ENCODE measurements around the gene NUDT3. TPM values are rescaled to one million over a fixed set of nuclear protein-coding genes. Genes with fewer than 3 reads are reported as not detected.
A peak's percentile ranks its signal among the peaks of the same experiment; 100 is the strongest.

NUDT3 gene
- total RNA-seq, 1 experiment from 2014 or later = 48.4 TPM

- intact Hi-C loops (cut with micrococcal nuclease; ENCODE audit: unreplicated experiment) = no loop called here
- CTCF ChIA-PET = no interaction called here
- Mint-ChIP-seq H3K27me3 (ENCODE audit: unreplicated experiment) (no peaks in the 10 kb centered on the region), H3K4me1 (ENCODE audit: low read depth, unreplicated experiment) (peaks cover 53% of the 10 kb centered on the region), H3K4me3 (ENCODE audit: low read depth, unreplicated experiment) (no peak overlapping the region), H3K27ac (ENCODE audit: unreplicated experiment) (no peak overlapping the region), H3K36me3 (ENCODE audit: insufficient read depth, unreplicated experiment) (peaks cover 9% of the 10 kb centered on the region), H3K9me3 (ENCODE audit: low read depth, unreplicated experiment) (no peaks in the 10 kb centered on the region)
- no peak for DNase-seq
- BruUV-seq (replicated peaks) = no TSS peak
- TF ChIP-seq, protein P1, sequence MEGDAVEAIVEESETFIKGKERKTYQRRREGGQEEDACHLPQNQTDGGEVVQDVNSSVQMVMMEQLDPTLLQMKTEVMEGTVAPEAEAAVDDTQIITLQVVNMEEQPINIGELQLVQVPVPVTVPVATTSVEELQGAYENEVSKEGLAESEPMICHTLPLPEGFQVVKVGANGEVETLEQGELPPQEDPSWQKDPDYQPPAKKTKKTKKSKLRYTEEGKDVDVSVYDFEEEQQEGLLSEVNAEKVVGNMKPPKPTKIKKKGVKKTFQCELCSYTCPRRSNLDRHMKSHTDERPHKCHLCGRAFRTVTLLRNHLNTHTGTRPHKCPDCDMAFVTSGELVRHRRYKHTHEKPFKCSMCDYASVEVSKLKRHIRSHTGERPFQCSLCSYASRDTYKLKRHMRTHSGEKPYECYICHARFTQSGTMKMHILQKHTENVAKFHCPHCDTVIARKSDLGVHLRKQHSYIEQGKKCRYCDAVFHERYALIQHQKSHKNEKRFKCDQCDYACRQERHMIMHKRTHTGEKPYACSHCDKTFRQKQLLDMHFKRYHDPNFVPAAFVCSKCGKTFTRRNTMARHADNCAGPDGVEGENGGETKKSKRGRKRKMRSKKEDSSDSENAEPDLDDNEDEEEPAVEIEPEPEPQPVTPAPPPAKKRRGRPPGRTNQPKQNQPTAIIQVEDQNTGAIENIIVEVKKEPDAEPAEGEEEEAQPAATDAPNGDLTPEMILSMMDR (IDR thresholded peaks at IDR 0.05; ENCODE audit: unreplicated experiment) = no peak
These were observed 69.2 kb downstream of the NUDT3 start for GRCh38 chr6:34323300-34323699.

DNA sequence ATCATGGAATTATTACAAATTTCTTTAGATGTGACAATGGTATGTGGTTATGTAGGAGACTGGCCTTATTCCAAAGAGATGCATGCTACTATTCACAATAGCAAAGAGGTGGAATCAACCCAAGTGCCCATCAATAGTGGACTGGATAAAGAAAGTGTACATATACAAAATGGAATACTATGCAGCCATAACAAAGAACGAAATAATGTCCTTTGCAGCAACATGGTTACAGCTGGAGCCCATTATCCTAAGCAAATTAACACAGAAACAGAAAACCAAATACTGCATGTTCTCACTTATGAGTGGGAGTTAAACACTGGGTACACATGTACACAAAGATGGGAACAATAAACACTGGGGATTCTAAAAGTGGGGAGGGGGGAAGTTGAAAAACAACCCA is 69.7 kb downstream of the NUDT3 start:
- Mint-ChIP-seq H3K27ac (ENCODE audit: unreplicated experiment) (no peak overlapping the region), H3K27me3 (ENCODE audit: unreplicated experiment) (no peaks in the 10 kb centered on the region), H3K36me3 (ENCODE audit: insufficient read depth, unreplicated experiment) (peaks cover 9% of the 10 kb centered on the region), H3K4me3 (ENCODE audit: low read depth, unreplicated experiment) (no peak overlapping the region), H3K9me3 (ENCODE audit: low read depth, unreplicated experiment) (no peaks in the 10 kb centered on the region), H3K4me1 (ENCODE audit: low read depth, unreplicated experiment) (peaks cover 53% of the 10 kb centered on the region)
- no TSS peak for BruUV-seq (replicated peaks)
- CTCF ChIA-PET = no interaction called here
- DNase-seq = no peak
- intact Hi-C loops (cut with micrococcal nuclease; ENCODE audit: unreplicated experiment) = no loop called here
- TF ChIP-seq, protein P1 (IDR thresholded peaks at IDR 0.05; ENCODE audit: unreplicated experiment) = no peak

GRCh38 chr6:34321821-34322220 is 70.6 kb downstream of the NUDT3 start:
- TF ChIP-seq, protein P1 (IDR thresholded peaks at IDR 0.05; ENCODE audit: unreplicated experiment) = no peak
- intact Hi-C loops (cut with micrococcal nuclease; ENCODE audit: unreplicated experiment) = no loop called here
- H3K27me3 Mint-ChIP-seq (ENCODE audit: unreplicated experiment) = no peaks in the 10 kb centered on the region
- H3K27ac Mint-ChIP-seq (ENCODE audit: unreplicated experiment) = no peak overlapping the region
- H3K9me3 Mint-ChIP-seq (ENCODE audit: low read depth, unreplicated experiment) = no peaks in the 10 kb centered on the region
- BruUV-seq (replicated peaks) = no TSS peak
- H3K4me3 Mint-ChIP-seq (ENCODE audit: low read depth, unreplicated experiment) = no peak overlapping the region
- H3K36me3 Mint-ChIP-seq (ENCODE audit: insufficient read depth, unreplicated experiment) = peaks cover 13% of the 10 kb centered on the region
- DNase-seq = no peak
- H3K4me1 Mint-ChIP-seq (ENCODE audit: low read depth, unreplicated experiment) = peaks cover 58% of the 10 kb centered on the region
- CTCF ChIA-PET = interaction anchor here (0.7 to 0.9 kb wide), 2 partner anchors 17 to 85 kb away, joined by 3 to 4 read pairs; partner anchors contain the start of gene HMGA1

DNA sequence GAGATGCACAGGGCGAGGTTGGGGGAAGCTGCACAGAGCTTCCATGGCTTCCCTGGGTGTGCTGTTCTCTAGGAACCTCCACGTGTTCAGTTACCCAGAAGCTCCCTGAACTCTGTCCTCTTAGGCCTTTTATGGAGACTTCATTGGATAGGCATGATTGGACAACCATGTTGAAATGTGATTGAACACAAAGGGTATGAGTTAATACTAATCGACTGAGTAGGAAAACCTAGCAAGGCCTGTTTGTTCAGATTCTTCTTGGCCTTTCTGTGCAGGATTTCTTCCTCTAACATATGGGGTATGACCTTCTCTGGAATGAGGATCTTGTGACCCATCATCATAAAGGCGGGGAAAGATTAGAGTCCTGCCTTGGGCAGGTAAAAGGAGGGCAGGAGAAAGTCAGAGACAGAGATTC is 73.0 kb downstream of the NUDT3 start:
- no TSS peak for BruUV-seq (replicated peaks)
- DNase-seq = peak; percentile 82
- TF ChIP-seq, protein P1 (IDR thresholded peaks at IDR 0.05; ENCODE audit: unreplicated experiment) = no peak
- peaks cover 18% of the 10 kb centered on the region for H3K36me3 Mint-ChIP-seq (ENCODE audit: insufficient read depth, unreplicated experiment)
- intact Hi-C loops (cut with micrococcal nuclease; ENCODE audit: unreplicated experiment) = loop anchor here (5.0 kb wide), 1 partner anchor 73 kb away; the partner anchor contains the start of gene NUDT3
- CTCF ChIA-PET = interaction anchor here (0.5 to 1.3 kb wide), 5 partner anchors 13 to 95 kb away, joined by 3 to 12 read pairs (median 4); partner anchors contain the start of gene HMGA1
- peak overlapping the region; percentile 94 for H3K27ac Mint-ChIP-seq (ENCODE audit: unreplicated experiment)
- peak overlapping the region; percentile 5 for H3K4me3 Mint-ChIP-seq (ENCODE audit: low read depth, unreplicated experiment)
- no peaks in the 10 kb centered on the region for H3K27me3 Mint-ChIP-seq (ENCODE audit: unreplicated experiment)
- H3K4me1 Mint-ChIP-seq (ENCODE audit: low read depth, unreplicated experiment) = peaks cover 70% of the 10 kb centered on the region
- H3K9me3 Mint-ChIP-seq (ENCODE audit: low read depth, unreplicated experiment) = no peaks in the 10 kb centered on the region
